ENCODE data around the gene SAMM50.

DNA sequence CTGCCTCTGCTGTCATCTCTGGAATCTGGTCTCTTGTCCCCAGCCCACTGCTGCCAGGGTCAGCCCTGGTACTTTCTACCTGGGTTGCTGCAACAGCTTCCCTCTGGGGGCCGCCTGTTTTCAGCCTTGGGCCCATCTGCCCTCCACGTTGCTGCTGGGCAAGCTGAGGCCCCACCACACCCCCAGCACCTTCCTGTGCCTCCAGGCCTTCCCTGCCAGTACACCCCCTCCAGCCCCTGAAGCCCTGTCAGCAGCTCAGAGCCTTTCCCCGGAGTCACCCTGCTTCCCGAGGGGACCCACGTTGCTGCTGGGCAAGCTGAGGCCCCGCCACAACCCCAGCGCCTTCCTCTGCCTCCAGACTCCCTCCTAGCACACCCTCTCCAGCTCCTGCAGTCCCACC, 3.3 kb upstream of the SAMM50 start:
- TF ChIP-seq, protein P1, sequence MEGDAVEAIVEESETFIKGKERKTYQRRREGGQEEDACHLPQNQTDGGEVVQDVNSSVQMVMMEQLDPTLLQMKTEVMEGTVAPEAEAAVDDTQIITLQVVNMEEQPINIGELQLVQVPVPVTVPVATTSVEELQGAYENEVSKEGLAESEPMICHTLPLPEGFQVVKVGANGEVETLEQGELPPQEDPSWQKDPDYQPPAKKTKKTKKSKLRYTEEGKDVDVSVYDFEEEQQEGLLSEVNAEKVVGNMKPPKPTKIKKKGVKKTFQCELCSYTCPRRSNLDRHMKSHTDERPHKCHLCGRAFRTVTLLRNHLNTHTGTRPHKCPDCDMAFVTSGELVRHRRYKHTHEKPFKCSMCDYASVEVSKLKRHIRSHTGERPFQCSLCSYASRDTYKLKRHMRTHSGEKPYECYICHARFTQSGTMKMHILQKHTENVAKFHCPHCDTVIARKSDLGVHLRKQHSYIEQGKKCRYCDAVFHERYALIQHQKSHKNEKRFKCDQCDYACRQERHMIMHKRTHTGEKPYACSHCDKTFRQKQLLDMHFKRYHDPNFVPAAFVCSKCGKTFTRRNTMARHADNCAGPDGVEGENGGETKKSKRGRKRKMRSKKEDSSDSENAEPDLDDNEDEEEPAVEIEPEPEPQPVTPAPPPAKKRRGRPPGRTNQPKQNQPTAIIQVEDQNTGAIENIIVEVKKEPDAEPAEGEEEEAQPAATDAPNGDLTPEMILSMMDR (IDR thresholded peaks at IDR 0.05) = no peak
- no peak for TF ChIP-seq POLR2A (IDR thresholded peaks at IDR 0.05)
